Activated CD8-positive, alpha-beta memory T cell treated with anti-CD3 and anti-CD28 coated beads, Interleukin-2, amount 50 U/mL, for 48 hours (primary cell): ENCODE measurements around the gene PTPRG.

Source experiments
- DNase-seq: peaks from one replicate; pipeline ENCODE4 v3.0.0-alpha.2; 2020

Gene PTPRG

DNA sequence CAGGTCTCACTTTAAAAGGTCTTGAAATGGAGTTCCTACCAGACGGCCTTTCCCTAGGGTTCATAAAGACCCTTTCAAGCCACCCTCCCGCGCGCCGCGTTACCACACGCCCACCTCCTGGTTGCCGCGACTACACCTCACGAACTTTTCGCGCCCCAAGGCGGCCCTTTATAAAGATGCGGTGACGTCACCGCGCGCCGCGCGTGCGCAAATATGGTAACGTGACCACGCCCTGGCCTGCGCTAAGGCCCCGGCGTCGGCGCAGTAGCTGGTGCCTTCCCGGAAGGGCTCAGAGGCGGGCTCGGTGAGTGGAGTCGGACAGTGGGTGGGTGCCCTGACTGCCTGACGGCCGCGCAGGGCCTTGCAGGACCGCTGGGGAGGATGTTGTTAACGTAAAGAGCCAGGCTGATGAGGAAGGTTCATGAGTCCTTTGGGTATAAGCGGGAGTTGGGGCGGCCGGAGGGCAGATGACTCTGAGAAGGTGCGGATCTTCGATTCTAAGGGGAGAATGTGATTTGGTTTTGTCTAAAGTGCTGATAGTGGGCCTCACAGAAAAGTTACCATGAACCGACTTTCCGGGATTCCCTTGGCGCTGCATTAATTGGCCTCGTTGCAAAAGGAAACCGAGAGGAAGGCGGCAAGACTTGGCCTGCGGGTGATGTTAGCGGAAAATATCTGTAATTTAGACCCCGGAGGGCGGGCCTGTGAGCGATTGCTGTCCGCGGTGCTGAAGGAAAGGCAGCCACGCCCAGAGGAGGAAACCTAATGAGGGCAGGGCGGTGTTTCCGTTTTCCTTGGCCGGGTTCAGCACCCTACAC is 757.6 kb downstream of the PTPRG start:
- DNase-seq, result peak; percentile 93

GRCh38 chr3:62319570-62320243 is 758.3 kb downstream of the PTPRG start:
- DNase-seq, result no peak

- DNase-seq, result no peak
Measured at GRCh38 chr3:62323241-62323640, 761.9 kb downstream of the PTPRG start.

GRCh38 chr3:62325896-62326295 is 764.5 kb downstream of the PTPRG start:
- DNase-seq, result no peak

DNA sequence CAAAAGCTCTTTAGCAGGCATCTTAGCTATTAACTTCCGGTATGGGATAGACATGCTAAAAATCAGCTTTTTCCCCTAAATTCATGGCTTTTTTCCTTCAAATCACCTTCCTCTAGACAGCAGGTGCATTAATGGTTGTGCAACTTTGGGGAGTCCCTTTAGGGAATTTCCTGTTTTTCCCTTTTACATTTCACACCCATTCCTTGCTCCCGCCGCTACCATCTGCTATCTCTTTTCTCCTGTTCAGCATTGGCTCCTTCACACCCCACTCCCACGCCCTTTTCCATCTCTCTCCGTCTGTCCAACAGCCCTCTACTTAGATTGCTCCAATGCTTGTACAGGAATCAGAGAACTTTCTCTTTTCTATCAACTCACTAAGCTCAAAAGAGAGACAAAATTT is 768.6 kb downstream of the PTPRG start:
- no peak for DNase-seq

DNA sequence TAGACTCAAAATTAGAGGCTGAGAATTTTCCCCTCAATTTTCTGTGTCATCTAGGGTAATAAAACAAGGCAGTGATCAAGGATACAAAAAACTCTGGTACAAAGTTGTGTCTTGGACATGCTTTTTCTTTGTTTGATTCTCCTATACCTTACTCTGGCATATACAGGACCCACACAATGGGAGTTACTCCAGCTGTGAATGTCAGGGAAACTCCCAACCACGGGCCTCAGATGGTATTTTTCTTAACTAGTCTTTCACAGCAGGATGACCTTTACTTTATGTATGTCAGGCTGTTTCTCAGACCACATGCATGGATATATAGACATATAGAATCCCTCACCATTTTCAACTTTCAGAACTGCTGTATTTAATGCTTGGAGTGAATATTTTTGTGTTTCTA is 770.6 kb downstream of the PTPRG start:
- no peak for DNase-seq

GRCh38 chr3:62332835-62333244 is 771.5 kb downstream of the PTPRG start:
- DNase-seq, result no peak

DNA sequence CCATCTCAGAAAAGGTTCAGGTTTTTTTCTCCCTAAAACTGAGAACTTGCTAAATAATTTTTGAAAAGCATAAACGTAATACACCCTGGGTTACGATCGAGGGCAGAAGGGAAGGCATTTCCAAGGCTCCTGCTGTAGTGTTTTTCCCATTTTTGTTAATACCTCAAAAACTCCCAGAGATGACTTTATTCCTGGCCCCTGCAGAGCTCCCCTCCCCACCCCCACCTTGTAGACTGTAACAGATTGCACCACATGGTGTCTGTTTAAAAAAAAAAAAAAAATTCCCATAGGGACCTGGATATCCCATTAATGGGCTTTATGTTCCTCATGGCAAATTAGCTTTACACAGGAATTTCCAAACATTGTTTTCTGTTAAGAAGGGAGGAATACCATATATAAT is 773.8 kb downstream of the PTPRG start:
- no peak for DNase-seq

DNA sequence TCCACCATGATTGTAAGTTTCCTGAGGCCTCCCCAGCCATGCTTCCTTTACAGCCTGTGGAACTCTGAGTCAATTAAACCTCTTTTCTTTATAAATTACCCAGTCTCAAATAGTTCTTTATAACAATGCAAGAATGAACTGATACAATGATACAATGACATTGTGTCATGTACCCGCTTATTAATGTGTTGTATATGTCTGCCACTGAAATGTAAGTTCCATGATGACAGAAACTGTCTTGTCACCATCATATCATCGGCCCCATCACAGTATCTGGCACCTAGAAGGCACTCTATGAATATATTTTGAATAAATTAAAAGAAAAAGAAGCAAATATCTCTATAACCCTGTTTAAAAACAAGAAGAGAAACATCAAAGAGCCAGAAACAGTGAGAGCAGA is 782.4 kb downstream of the PTPRG start:
- no peak for DNase-seq
